NB4 (cell line): ENCODE measurements around the gene SEMA4G.

Source experiments
- MYC ChIP-seq: IDR thresholded peaks from 2 replicates; pipeline ENCODE4 v1.6.1; 2011; ENCODE audit warnings: low read depth, low read length
- TF ChIP-seq, protein P1 (sequence below): IDR thresholded peaks from one replicate; pipeline ENCODE4 v1.5.1; 2012; ENCODE audit warnings: low read depth, low read length

GRCh38 chr10:100970914-100971811 is 1.9 kb downstream of the SEMA4G start:
- TF ChIP-seq, protein P1, sequence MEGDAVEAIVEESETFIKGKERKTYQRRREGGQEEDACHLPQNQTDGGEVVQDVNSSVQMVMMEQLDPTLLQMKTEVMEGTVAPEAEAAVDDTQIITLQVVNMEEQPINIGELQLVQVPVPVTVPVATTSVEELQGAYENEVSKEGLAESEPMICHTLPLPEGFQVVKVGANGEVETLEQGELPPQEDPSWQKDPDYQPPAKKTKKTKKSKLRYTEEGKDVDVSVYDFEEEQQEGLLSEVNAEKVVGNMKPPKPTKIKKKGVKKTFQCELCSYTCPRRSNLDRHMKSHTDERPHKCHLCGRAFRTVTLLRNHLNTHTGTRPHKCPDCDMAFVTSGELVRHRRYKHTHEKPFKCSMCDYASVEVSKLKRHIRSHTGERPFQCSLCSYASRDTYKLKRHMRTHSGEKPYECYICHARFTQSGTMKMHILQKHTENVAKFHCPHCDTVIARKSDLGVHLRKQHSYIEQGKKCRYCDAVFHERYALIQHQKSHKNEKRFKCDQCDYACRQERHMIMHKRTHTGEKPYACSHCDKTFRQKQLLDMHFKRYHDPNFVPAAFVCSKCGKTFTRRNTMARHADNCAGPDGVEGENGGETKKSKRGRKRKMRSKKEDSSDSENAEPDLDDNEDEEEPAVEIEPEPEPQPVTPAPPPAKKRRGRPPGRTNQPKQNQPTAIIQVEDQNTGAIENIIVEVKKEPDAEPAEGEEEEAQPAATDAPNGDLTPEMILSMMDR = no peak
- TF ChIP-seq MYC = no peak
